HG03097 (cell line): ENCODE data around the gene ABHD16A.

Experiments
- ATAC-seq: cut with Tn5 transposase; IDR thresholded peaks from one replicate; pipeline ENCODE4 v1.9.1; 2021; ENCODE audit not compliant: unreplicated experiment, low FRiP score

The ABHD16A gene

DNA sequence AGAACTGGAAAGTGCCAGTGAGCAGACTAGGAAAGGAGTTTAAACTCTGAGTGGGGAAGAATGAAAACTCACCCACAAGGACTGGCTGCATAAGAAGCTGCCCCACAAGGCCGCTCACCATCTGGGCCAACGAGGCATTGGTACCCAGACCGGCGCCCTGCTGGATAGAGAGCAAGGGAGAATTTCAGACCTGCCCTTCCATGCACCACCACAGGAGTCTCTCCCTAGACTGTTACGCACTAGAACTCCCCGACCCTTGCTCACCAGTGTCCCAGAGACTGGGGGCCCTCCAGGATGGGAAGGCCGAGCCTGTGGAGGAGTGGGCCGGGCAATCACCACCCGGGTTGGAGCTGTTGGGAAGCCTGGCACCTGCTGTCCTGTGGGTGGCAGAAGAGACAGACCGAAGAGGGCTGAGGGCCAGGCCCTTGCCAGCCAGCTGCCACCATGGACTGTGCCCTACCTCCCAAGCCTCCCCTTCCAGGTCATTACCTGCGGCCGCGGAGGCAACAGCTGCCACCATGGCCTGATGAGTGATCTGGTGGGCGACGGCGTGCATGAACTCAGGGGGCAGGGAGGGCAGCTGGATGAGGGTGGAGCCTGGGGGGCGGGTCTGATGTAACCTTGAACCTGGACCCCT lies 59.2 kb downstream of the ABHD16A start:
- no peak for ATAC-seq

DNA sequence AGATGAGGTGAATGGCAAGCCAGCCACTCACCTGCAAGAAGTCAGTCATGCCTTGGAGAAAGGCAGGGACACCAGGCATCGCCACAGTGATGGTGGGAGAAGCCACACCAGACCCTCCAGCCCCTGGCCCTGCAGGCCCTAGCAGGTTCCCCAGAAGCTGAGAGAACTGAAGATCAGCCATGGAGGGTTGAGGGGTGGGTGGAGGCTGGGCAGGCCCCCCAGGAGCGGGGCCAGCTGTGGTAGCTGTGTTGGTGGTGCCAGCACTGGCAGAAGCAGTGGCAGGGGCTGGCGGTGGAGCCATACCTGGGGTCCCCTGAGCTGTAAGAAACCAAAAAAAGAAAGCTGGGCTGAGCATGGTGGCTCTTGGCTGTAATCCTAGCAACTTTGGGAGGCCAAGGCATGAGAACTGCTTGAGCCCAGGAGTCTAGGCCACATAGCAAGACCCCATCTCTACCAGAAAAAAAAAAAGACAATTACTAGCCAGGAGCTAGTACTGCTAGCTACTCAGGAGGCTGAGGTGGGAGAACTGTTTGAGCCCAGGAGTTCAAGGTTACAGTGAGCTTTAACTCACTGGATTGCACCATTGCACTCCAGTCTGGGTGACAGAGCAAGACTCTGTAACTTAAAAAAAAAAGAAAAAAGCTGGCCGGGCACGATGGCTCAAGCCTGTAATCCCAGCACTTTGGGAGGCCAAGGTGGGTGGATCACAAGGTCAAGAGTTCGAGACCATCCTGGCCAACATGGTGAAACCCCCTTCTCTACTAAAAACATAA lies 60.1 kb downstream of the ABHD16A start:
- no peak for ATAC-seq

DNA sequence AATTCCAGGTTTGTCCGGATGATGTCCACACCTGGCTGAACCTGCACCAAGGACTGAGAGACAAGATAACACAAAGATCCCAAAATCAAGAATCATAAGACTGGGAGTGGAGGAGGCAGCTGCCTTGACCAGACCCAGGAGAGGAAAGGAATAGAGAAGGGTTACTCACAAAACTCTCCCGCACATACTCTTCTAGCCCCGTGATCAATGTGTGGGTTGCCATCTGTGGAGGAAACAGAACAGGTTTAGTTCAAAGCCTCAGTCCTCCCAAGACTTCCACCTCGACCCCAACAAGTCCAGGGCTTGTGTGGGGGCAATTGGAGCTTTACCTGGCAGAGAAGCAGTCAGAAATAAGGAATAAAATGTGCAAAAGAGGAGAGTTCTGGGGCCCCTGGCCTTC lies 61.8 kb downstream of the ABHD16A start:
- no peak for ATAC-seq

DNA sequence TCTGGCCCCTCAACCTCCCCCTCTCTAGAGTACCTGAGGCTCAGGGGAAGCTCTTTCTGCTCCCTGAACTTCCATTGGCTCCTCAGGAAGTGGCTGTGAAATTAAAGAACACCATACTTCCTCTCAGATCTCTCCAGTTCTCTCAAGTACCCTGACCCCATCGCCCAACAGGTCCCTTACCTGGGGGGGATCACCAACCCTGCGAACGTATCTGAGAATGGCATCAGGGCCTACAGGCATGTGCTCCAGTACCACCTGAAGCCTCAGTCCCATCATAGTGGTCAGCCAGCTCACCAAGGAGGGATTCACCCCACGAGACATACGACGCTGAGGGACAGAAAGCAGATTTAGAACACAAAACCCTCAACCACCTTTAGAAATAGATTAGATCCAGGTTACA lies 62.5 kb downstream of the ABHD16A start:
- no peak for ATAC-seq

DNA sequence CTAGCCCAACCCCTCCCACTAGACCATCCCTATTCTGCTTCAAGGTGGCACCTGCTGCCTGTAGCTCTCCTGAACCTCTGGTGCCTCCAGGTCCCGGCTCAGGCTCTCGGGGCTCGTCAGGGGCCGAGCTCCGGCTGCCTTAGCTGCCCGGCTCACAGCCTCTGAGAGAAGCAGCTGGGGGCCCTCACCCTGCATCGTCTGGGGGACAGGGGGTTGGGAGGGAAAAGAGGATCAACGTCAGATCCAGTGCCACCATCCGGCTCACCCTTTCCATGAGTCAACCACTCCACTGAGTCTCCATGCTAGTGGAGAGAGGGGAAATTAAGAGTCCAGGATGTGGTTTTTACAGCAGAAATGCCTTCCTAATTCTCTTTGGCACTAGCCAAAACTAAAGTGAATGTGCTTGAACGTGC lies 63.7 kb downstream of the ABHD16A start:
- ATAC-seq, result no peak

DNA sequence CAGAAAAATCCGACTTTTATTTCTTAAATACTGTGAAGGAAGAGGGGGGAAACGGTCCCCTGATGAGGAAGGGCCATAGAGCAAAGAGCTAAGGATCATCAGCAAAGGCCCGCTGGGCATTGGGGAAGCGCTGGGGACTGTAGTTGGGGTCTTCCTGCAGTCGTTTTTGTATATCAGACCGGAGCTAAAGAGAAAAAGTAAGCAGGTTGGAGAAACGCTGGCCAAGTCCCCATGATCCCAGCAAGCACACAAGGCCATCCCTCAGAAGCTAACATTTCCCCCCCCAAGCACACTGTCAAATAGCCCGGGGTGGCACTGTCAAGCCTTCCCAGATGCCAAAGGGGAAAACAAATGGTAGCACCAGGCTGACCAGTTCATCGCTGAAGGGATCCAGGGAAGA lies 64.1 kb downstream of the ABHD16A start:
- ATAC-seq, result no peak
